HepG2 (cell line): Measurements from ENCODE around the gene CHTF8. TPM values are rescaled to one million over a fixed set of nuclear protein-coding genes. Genes with fewer than 3 reads are reported as not detected.

Source experiments
- ATAC-seq: fragments of 200-7000 bp; cut with Tn5 transposase; 3 replicates; pipeline ENCODE4 v1.9.1; 2020; ENCODE audit warnings: mild to moderate bottlenecking, moderate library complexity
- BruUV-seq: library from RNA; stranded (reverse); fragments of 400-500 nt; replicated peaks from 2 replicates; lab custom pipeline; 2021; lab: Mats Ljungman, UMichigan
- CTCF ChIA-PET: fragments of 300-600 bp; formaldehyde crosslinking; extraction: SDS; loops from one replicate; lab custom pipeline; 2021; ENCODE audit warnings: low total read pairs, inconsistent platforms, low intra/inter-chr PET ratio; lab: Yijun Ruan, JAX
- POLR2A ChIA-PET: fragments of 350-600 bp; sonication (Branson Sonifier 250); formaldehyde crosslinking; loops from one replicate; lab custom pipeline; 2020; ENCODE audit warnings: antibody characterized with exemption, inconsistent platforms; lab: Yijun Ruan, JAX
- DNase-seq: peaks from one replicate; pipeline ENCODE4 v3.0.0-alpha.2; 2015; ENCODE audit warnings: low spot score
- FAIRE-seq: peaks from 3 replicates; lab custom pipeline; 2011; peaks lifted over from hg19 to GRCh38; lab: Jason Lieb, UNC
- H2AFZ ChIP-seq: one replicate; pipeline ENCODE4 v1.6.1; 2011; ENCODE audit warnings: low read length, inconsistent platforms
- H3K27ac ChIP-seq: fragments of 300-600 bp; 3 replicates; pipeline ENCODE4 v1.8.0; 2011; ENCODE audit warnings: mixed run types, mild to moderate bottlenecking, mixed read lengths, low read length, inconsistent platforms; ENCODE audit not compliant: insufficient read depth; ENCODE audit errors: extremely low read length
- H3K27me3 ChIP-seq, 2 experiments: fragments of 200-600 bp in 1 of 2; 2 replicates in 1 of 2; 3 replicates in 1 of 2; pipeline versions ENCODE4 v1.6.0 to v1.8.0; 2011; ENCODE audit warnings: low read length in 2 of 2, mild to moderate bottlenecking in 2 of 2, moderate library complexity in 2 of 2, inconsistent platforms in 1 of 2; ENCODE audit not compliant: insufficient read depth in 2 of 2, control insufficient read depth in 1 of 2
- H3K36me3 ChIP-seq, 2 experiments: fragments of 200-600 bp in 1 of 2; replicated peaks in 1 of 2; 2 replicates in 1 of 2; 3 replicates in 1 of 2; pipeline versions ENCODE4 v1.5.1 to v1.8.0; 2011; ENCODE audit warnings: low read length in 2 of 2, inconsistent platforms in 1 of 2; ENCODE audit not compliant: insufficient read depth in 2 of 2, control insufficient read depth in 1 of 2
- H3K4me1 ChIP-seq: 2 replicates; pipeline ENCODE4 v1.5.1; 2012; ENCODE audit warnings: low read length, inconsistent platforms; ENCODE audit not compliant: insufficient read depth
- H3K4me2 ChIP-seq: 2 replicates; pipeline ENCODE4 v1.6.0; 2011; ENCODE audit warnings: low read depth, low read length, inconsistent platforms
- H3K4me3 ChIP-seq, 3 experiments: fragments of 200-600 bp in 1 of 3; sonication (generic), shearing (Covaris generic) in 1 of 3; replicated peaks in 1 of 3; 2 replicates each; pipeline ENCODE4 v1.5.1; 2011 to 2016; ENCODE audit warnings: low read length in 3 of 3, inconsistent platforms in 2 of 3, low read depth in 2 of 3, mild to moderate bottlenecking in 2 of 3, control low read depth in 1 of 3, mixed read lengths in 1 of 3; ENCODE audit not compliant: insufficient read depth in 1 of 3
- H3K79me2 ChIP-seq: one replicate; pipeline ENCODE4 v1.6.1; 2011; ENCODE audit warnings: low read length, inconsistent platforms; ENCODE audit not compliant: insufficient read depth
- H3K9ac ChIP-seq: 2 replicates; pipeline ENCODE4 v1.6.0; 2011; ENCODE audit warnings: mild to moderate bottlenecking, low read depth, low read length, inconsistent platforms; ENCODE audit not compliant: insufficient read depth
- H3K9me3 ChIP-seq: 2 replicates; pipeline ENCODE4 v1.5.1; 2012; ENCODE audit warnings: mild to moderate bottlenecking, low read length
- H4K20me1 ChIP-seq: 2 replicates; pipeline ENCODE4 v1.6.0; 2011; ENCODE audit warnings: inconsistent platforms, mild to moderate bottlenecking, low read length, moderate library complexity; ENCODE audit not compliant: insufficient read depth
- CBFB ChIP-seq: sonication (generic); formaldehyde crosslinking; IDR thresholded peaks from 2 replicates; pipeline ENCODE4 v1.4.0; 2020; ENCODE audit warnings: missing genetic modification reagents
- CCDC6 ChIP-seq: sonication (generic); formaldehyde crosslinking; IDR thresholded peaks from 2 replicates; pipeline ENCODE4 v1.8.1; 2022; ENCODE audit warnings: mild to moderate bottlenecking, missing genetic modification reagents, moderate library complexity
- CHD2 ChIP-seq: IDR thresholded peaks from 2 replicates; pipeline ENCODE4 v1.6.1; 2011; ENCODE audit warnings: low read depth, low read length, improper control_type of control experiment
- ELF4 ChIP-seq: sonication (generic); formaldehyde crosslinking; IDR thresholded peaks from 2 replicates; pipeline ENCODE4 v1.5.0; 2020; ENCODE audit warnings: missing genetic modification reagents, mild to moderate bottlenecking, moderate library complexity, borderline replicate concordance
- RARA ChIP-seq: IDR thresholded peaks from 2 replicates; pipeline ENCODE4 v1.6.1; 2016; ENCODE audit warnings: missing genetic modification reagents, missing compliant biosample characterization
- SP140L ChIP-seq: sonication (generic); formaldehyde crosslinking; IDR thresholded peaks from 2 replicates; pipeline ENCODE4 v1.4.0; 2020; ENCODE audit warnings: missing genetic modification reagents, borderline replicate concordance
- SRSF1 ChIP-seq: fragments of 200-400 bp; formaldehyde crosslinking; optimal IDR thresholded peaks from 2 replicates; pipeline ENCODE3; 2017; ENCODE audit warnings: mild to moderate bottlenecking, low read depth, low read length, moderate library complexity
- STAT6 ChIP-seq: sonication (generic); formaldehyde crosslinking; IDR thresholded peaks from 2 replicates; pipeline ENCODE4 v1.4.0; 2020; ENCODE audit warnings: missing genetic modification reagents, mild to moderate bottlenecking, borderline replicate concordance
- ZBTB7A ChIP-seq: sonication (generic); formaldehyde crosslinking; IDR thresholded peaks from 2 replicates; pipeline ENCODE4 v1.8.0; 2022; ENCODE audit warnings: mild to moderate bottlenecking, missing genetic modification reagents
- ZFY ChIP-seq: sonication (generic); formaldehyde crosslinking; IDR thresholded peaks from 2 replicates; pipeline ENCODE4 v1.4.0; 2020; ENCODE audit warnings: missing genetic modification reagents
- ZMYM3 ChIP-seq: sonication (generic); formaldehyde crosslinking; IDR thresholded peaks from 2 replicates; pipeline ENCODE4 v1.5.1; 2020; ENCODE audit warnings: mild to moderate bottlenecking, missing genetic modification reagents
- ZNF121 ChIP-seq: sonication (generic); formaldehyde crosslinking; IDR thresholded peaks from 2 replicates; pipeline ENCODE4 v1.5.0; 2020; ENCODE audit warnings: mild to moderate bottlenecking, missing genetic modification reagents
- ZNF24 ChIP-seq: fragments of 450-650 bp; IDR thresholded peaks from 2 replicates; pipeline ENCODE4 v1.6.1; 2017; ENCODE audit warnings: antibody characterized with exemption, mild to moderate bottlenecking
- ZNF253 ChIP-seq: sonication (generic); formaldehyde crosslinking; IDR thresholded peaks from 2 replicates; pipeline ENCODE4 v1.8.0; 2022; ENCODE audit warnings: mild to moderate bottlenecking, missing genetic modification reagents, borderline replicate concordance
- ZNF678 ChIP-seq: sonication (generic); formaldehyde crosslinking; IDR thresholded peaks from 2 replicates; pipeline ENCODE4 v1.4.0; 2020; ENCODE audit warnings: mild to moderate bottlenecking, missing genetic modification reagents
- ZNF83 ChIP-seq: sonication (generic); formaldehyde crosslinking; IDR thresholded peaks from 2 replicates; pipeline ENCODE4 v1.4.0; 2020; ENCODE audit warnings: missing genetic modification reagents, mild to moderate bottlenecking, borderline replicate concordance
- WGBS: methylation state at CpG from one replicate; pipeline ENCODE4 v1.1.6; 2017; ENCODE audit warnings: low lambda C conversion rate; 5-methylcytosine and 5-hydroxymethylcytosine counted together
- in situ Hi-C: cut with HindIII; loops from 2 replicates; pipeline ENCODE4 v1.10.0; 2017; ENCODE audit warnings: low pct_unique_long_range_greater_than_20kb; ENCODE audit not compliant: extremely low pct_ligation_motif_present
- intact Hi-C: fragments of 100-400 bp; cut with micrococcal nuclease; formaldehyde crosslinking; loops from one replicate; pipeline ENCODE4 v1.10.0; 2022; ENCODE audit not compliant: unreplicated experiment
- polyA plus RNA-seq, 8 experiments: library from polyadenylated mRNA; depleted of rRNA in 3 of 8; stranded (reverse) in 7 of 8; unstranded in 1 of 8; fragments of >200 nt; fragmentation: Illumina TruSeq in 4 of 8; extraction: Trizol in 4 of 8; gene quantifications; 2 replicates each; pipeline versions ENCODE4 v1.2.1 to v1.2.3, GENCODE V29; 2011 to 2016; ENCODE audit warnings: low read depth in 4 of 8, missing spikeins in 1 of 8, mixed read lengths in 1 of 8; ENCODE audit not compliant: insufficient read depth in 1 of 8
- total RNA-seq, 5 experiments: library from RNA; depleted of rRNA; stranded (reverse); fragments of >200 nt; fragmentation: Illumina TruSeq; extraction: Trizol; gene quantifications; 2 replicates each; pipeline ENCODE4 v1.2.3, GENCODE V29; 2016; ENCODE audit warnings: low read depth in 1 of 5

CHTF8 gene
- total and polyA plus RNA-seq, 2 of the 13 experiments (the other 11 are each of a cell fraction or from before 2014, with no cell fraction given): 37.2 to 67.5 TPM

- ATAC-seq: no peak
- WGBS: 68% methylated on average over 4 of the region's 4 CpGs
- Histone ChIP-seq H3K27ac (no peak overlapping the region), H3K36me3 (no peaks in the 10 kb centered on the region; a peak in 1 of 5 replicates), H3K9ac (peak overlapping the region; percentile 50; the same call in 1 of the 2 replicates), H4K20me1 (no peaks in the 10 kb centered on the region), H3K79me2 (no peaks in the 10 kb centered on the region), H3K4me1 (peaks cover 38% of the 10 kb centered on the region), H3K9me3 (no peaks in the 10 kb centered on the region), H3K4me2 (peak overlapping the region; percentile 88), H3K4me3 (0 out of 6 replicates have a peak overlapping the region, but pooled peaks of 1 of the 3 experiments have one; percentile 67), H2AFZ (no peak overlapping the region), H3K27me3 (no peaks in the 10 kb centered on the region)
- no TSS peak for BruUV-seq
- intact Hi-C loops (no loop called here), in situ Hi-C loops (no loop called here)
- ChIA-PET POLR2A (interaction anchor here (1.3 to 1.8 kb wide), 2 partner anchors 17 to 44 kb away, joined by 3 to 9 read pairs; partner anchors contain the start of gene HAS3), CTCF (no interaction called here)
- TF ChIP-seq SRSF1 (no peak), ZNF83 (no peak), ZNF253 (no peak), CCDC6 (CRISPR knock-in tag) (no peak), CBFB (CRISPR knock-in tag) (no peak), SP140L (CRISPR knock-in tag) (no peak), ZMYM3 (CRISPR knock-in tag) (peak; percentile 0; the same call in 1 of the 2 replicates), ZNF121 (peak; percentile 69), ZFY (CRISPR knock-in tag) (no peak)
- FAIRE-seq: no peak
- no peak for DNase-seq
These were observed 43.7 kb downstream of the CHTF8 start for GRCh38 chr16:69088684-69089083.

GRCh38 chr16:69087161-69087581 lies 45.2 kb downstream of the CHTF8 start:
- no peak overlapping the region for H2AFZ ChIP-seq
- H3K79me2 ChIP-seq: no peaks in the 10 kb centered on the region
- no peaks in the 10 kb centered on the region for H3K9me3 ChIP-seq
- ChIA-PET POLR2A (no interaction called here), CTCF (no interaction called here)
- H3K27me3 ChIP-seq: no peaks in the 10 kb centered on the region
- H3K4me2 ChIP-seq: no peak overlapping the region
- no peak for FAIRE-seq
- in situ Hi-C loops: no loop called here
- no peak overlapping the region for H3K27ac ChIP-seq
- no TSS peak for BruUV-seq
- H4K20me1 ChIP-seq: no peaks in the 10 kb centered on the region
- H3K4me1 ChIP-seq: peaks cover 27% of the 10 kb centered on the region
- 97% methylated on average over 3 of the region's 3 CpGs for WGBS
- no peaks in the 10 kb centered on the region; a peak in 1 of 5 replicates for H3K36me3 ChIP-seq
- H3K9ac ChIP-seq: no peak overlapping the region
- intact Hi-C loops: no loop called here
- H3K4me3 ChIP-seq: no peak overlapping the region
- ATAC-seq: no peak
- no peak for DNase-seq
- TF ChIP-seq ZNF678 (CRISPR knock-in tag) (no peak), ZNF24 (no peak), ZBTB7A (CRISPR knock-in tag) (no peak), ELF4 (CRISPR knock-in tag) (no peak), CHD2 (no peak), STAT6 (CRISPR knock-in tag) (no peak), RARA (CRISPR knock-in tag) (no peak)
